ENCODE results near the gene TLCD4.

DNA sequence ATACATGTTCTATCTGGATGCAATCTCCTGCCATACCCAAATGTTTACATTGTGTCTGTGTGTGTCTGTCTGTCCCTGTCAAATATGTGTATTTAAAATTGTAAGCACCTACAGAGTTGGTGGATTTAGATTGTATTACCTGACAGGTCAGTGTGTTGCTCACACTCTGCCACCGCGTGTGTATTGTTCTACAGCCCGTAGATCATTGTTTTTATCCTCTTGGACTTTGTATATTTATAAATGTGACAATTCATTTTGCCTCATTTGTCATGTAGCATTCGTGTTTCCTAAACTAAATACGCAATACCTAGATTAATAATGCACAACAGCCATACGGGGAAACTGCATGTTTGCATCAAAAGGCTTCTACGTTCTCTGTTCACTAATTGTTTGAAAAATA lies 45.0 kb upstream of the TLCD4 start:
- TF ChIP-seq EZH2 (optimal IDR thresholded peaks at IDR 0.05; ENCODE audit: low read depth, low read length) (no peak), EZH2phosphoT487 (IDR thresholded peaks at IDR 0.05; ENCODE audit: low read length) (no peak)
- TF ChIP-seq, protein P1, sequence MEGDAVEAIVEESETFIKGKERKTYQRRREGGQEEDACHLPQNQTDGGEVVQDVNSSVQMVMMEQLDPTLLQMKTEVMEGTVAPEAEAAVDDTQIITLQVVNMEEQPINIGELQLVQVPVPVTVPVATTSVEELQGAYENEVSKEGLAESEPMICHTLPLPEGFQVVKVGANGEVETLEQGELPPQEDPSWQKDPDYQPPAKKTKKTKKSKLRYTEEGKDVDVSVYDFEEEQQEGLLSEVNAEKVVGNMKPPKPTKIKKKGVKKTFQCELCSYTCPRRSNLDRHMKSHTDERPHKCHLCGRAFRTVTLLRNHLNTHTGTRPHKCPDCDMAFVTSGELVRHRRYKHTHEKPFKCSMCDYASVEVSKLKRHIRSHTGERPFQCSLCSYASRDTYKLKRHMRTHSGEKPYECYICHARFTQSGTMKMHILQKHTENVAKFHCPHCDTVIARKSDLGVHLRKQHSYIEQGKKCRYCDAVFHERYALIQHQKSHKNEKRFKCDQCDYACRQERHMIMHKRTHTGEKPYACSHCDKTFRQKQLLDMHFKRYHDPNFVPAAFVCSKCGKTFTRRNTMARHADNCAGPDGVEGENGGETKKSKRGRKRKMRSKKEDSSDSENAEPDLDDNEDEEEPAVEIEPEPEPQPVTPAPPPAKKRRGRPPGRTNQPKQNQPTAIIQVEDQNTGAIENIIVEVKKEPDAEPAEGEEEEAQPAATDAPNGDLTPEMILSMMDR (IDR thresholded peaks at IDR 0.05; ENCODE audit: low read length): no peak
